Keratinocyte (primary cell): ENCODE results near the gene GREM1.

Source experiments
- CTCF ChIP-seq, 3 experiments: IDR thresholded peaks in 1 of 3; conservative IDR thresholded peaks in 1 of 3; optimal IDR thresholded peaks in 1 of 3; 2 replicates in 2 of 3; 3 replicates in 1 of 3; pipeline versions ENCODE3 to v1.5.1; 2011; ENCODE audit warnings: low read length in 3 of 3, mild to moderate bottlenecking in 3 of 3, moderate library complexity in 2 of 3, control low read depth in 1 of 3, inconsistent platforms in 1 of 3; ENCODE audit not compliant: insufficient read depth in 2 of 3; ENCODE audit errors: extremely low read depth in 1 of 3
- EZH2 ChIP-seq: IDR thresholded peaks from one replicate; pipeline ENCODE4 v1.6.1; 2012; ENCODE audit warnings: inconsistent platforms, mild to moderate bottlenecking, low read length, moderate library complexity

GRCh38 chr15:32729700-32730395 is 12.0 kb downstream of the GREM1 start:
- TF ChIP-seq CTCF (optimal IDR thresholded peaks at IDR 0.05 in 1 of 3, IDR thresholded peaks at IDR 0.05 in 1 of 3, conservative IDR thresholded peaks at IDR 0.05 in 1 of 3; ENCODE audit: extremely low read depth in 1 of 3, insufficient read depth in 2 of 3, low read length in 3 of 3) (no peak), EZH2 (no peak)
